ENCODE data around the gene RELB.

GRCh38 chr19:45069056-45069455 is 67.8 kb downstream of the RELB start:
- no peak for TF ChIP-seq CTCF (IDR thresholded peaks at IDR 0.05; ENCODE audit: borderline replicate concordance, extremely low read depth, low read length, poor library complexity, severe bottlenecking)
- no peak for TF ChIP-seq EZH2 (IDR thresholded peaks at IDR 0.05; ENCODE audit: borderline replicate concordance, low read depth, low read length, severe bottlenecking)
